ENCODE measurements around the gene CHMP2A. TPM values are rescaled to one million over a fixed set of nuclear protein-coding genes. Genes with fewer than 3 reads are reported as not detected.

The CHMP2A gene
- total and polyA plus RNA-seq, 10 of the 15 experiments (the other 5 are each of a cell fraction or from before 2014, with no cell fraction given), result 69.5 to 172 (median 109) TPM

- no peak for TF ChIP-seq CUX1 (IDR thresholded peaks at IDR 0.05; ENCODE audit: insufficient replicate concordance, low read depth, low read length)
- peak; percentile 65 for TF ChIP-seq RUNX3 (IDR thresholded peaks at IDR 0.05; ENCODE audit: low read length)
- TF ChIP-seq ESRRA (IDR thresholded peaks at IDR 0.05; ENCODE audit: low read length), result peak; percentile 55; the same call in 1 of the 2 replicates
- no peak for TF ChIP-seq CHD1 (IDR thresholded peaks at IDR 0.05; ENCODE audit: low read depth, low read length)
- 0 out of 2 replicates have a peak, but pooled peaks have one; percentile 51 for TF ChIP-seq ZNF24 (IDR thresholded peaks at IDR 0.05)
- 0 out of 2 replicates have a peak, but pooled peaks have one; percentile 62 for TF ChIP-seq NKRF (conservative IDR thresholded peaks at IDR 0.05)
- TF ChIP-seq FOXM1 (IDR thresholded peaks at IDR 0.05; ENCODE audit: low read depth, low read length), result no peak
- peak; percentile 78; the same call in 1 of the 2 replicates for TF ChIP-seq MAX (IDR thresholded peaks at IDR 0.05; ENCODE audit: low read depth, low read length)
- peak; percentile 83 for TF ChIP-seq RELA (IDR thresholded peaks at IDR 0.05; ENCODE audit: borderline replicate concordance, partially characterized antibody)
Observed at GRCh38 chr19:58513694-58514563, 41.0 kb downstream of the CHMP2A start (continued).

All from GM12878 (cell line).